ENCODE results near the gene STIM2.
"Not testable (repeated sequence)": the region's sequence is repeated elsewhere in the genome, so short reads cannot be mapped to it uniquely, and the experiment has no call there.

STIM2 gene

DNA sequence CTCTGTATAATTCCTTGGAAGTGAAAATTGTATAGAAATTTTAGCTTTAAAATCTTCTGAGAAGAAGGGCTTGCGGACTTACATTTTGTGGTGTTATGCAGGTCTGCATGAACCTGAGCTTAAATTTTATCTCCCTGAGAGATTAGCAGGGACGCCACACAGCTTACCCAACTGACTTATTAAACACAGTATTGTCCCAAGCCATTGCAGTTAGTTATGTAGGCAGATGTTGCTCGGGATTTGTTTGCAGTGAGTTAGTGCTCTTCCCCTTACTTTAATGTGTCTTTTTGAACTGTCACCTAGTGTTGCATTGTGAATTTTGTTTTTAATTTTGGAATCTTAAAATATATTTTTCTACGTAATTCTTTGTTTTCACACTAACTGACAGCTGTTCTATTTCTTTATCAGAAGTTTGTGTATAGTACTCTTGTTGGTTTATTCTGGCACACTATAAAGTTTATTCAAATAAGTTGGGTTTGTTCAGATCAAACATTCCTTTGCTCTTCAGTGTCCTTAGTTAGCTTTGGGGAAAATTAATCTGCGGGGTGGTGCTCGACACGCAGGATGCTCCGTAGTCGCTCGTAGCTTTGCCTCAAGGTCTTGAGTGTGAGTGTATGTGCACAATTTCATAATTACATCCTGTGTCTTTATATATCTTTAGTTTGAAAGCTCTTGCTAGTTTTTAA, 145.4 kb downstream of the STIM2 start:
- no peak for DNase-seq

- DNase-seq = no peak
These were observed 146.0 kb downstream of the STIM2 start for GRCh38 chr4:27006646-27007045.

DNA sequence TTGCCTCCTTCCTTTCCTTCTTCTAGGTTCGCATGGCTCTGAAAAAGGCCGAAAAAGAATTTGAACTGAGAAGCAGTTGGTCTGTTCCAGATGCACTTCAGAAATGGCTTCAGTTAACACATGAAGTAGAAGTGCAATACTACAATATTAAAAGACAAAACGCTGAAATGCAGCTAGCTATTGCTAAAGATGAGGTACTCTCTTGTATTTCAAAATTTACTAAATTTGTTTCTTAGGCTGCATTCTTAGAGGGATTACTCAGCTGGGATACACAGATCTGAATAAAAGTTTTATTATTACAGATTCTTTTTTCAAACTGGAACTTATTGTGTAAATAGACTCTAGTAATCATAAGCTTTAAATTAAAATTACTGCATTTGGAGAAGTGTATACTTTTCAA, 146.9 kb downstream of the STIM2 start:
- no peak for DNase-seq

GRCh38 chr4:27008679-27009078, 148.0 kb downstream of the STIM2 start:
- no peak for DNase-seq

GRCh38 chr4:27009539-27009938, 148.9 kb downstream of the STIM2 start:
- DNase-seq = no peak

GRCh38 chr4:27010334-27010940, 149.8 kb downstream of the STIM2 start:
- peak; percentile 64 for DNase-seq

- no peak for DNase-seq
These were observed 150.8 kb downstream of the STIM2 start for GRCh38 chr4:27011401-27011800.

DNA sequence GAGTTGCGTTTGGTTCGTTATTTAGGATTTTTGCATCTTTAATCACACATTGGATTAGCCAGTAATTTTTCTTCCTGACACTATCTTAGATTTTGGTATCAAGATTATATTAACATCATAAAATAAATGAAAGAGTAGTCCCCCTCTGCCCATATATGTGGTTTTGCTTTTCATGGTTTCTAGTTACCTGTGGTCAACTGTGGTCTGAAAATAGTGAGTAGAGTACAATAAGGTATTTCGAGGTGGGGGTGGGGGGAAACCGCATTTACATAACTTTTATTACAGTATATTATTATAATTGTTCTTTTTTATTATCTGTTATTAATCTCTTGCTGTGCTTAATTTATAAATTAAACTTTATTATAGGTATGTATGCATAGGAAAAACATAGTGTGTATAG, 152.4 kb downstream of the STIM2 start:
- DNase-seq = no peak

- DNase-seq = no peak
These were observed 155.9 kb downstream of the STIM2 start for GRCh38 chr4:27016551-27016950.

DNA sequence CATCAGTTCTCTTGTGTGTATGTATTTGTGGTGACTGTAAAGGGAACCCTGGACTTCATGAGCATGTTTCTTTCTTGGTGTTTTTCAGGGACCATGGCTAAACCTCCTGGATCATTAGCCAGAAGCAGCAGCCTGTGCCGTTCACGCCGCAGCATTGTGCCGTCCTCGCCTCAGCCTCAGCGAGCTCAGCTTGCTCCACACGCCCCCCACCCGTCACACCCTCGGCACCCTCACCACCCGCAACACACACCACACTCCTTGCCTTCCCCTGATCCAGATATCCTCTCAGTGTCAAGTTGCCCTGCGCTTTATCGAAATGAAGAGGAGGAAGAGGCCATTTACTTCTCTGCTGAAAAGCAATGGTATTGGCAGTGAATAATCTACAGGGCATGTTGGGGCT, 157.0 kb downstream of the STIM2 start:
- no peak for DNase-seq

- no peak for DNase-seq
These were observed 157.4 kb downstream of the STIM2 start for GRCh38 chr4:27018076-27018475.

GRCh38 chr4:27018910-27019309, 158.3 kb downstream of the STIM2 start:
- DNase-seq = no peak

DNA sequence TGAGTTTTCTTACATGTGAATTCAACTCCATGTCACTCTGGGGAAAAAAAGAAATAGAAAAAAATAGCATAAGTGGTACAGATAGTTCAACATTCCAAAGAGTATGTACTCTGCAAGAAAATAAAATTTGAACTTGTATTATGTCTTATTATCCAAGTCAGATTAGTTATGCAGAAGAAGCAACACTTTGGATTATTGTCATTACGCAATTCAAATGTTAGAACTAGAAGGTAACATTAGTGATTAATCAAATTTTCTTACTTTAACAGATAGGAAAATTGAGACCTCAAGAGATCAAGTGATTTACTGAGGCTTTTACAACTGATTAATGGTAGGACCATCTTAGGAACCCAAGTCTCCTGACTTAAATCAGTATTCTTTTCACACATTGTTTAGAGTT, 159.1 kb downstream of the STIM2 start:
- DNase-seq = no peak

- DNase-seq = no peak
These were observed 159.6 kb downstream of the STIM2 start for GRCh38 chr4:27020203-27020602.

- DNase-seq = no peak
These were observed 160.0 kb downstream of the STIM2 start for GRCh38 chr4:27020603-27021002.

DNA sequence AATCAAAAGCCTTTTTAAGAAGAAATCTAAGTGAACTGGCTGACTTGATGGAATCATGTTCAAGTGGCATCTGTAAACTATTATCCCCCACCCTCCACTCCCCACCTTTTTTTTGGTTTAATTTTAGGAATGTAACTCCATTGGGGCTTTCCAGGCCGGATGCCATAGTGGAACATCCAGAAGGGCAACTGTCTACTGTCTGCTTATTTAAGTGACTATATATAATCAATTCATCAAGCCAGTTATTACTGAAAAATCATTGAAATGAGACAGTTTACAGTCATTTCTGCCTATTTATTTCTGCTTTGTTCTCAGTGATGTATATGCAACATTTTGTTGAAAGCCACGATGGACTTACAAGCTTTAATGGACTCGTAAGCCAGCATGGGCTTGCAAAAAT, 162.3 kb downstream of the STIM2 start:
- DNase-seq = no peak

DNA sequence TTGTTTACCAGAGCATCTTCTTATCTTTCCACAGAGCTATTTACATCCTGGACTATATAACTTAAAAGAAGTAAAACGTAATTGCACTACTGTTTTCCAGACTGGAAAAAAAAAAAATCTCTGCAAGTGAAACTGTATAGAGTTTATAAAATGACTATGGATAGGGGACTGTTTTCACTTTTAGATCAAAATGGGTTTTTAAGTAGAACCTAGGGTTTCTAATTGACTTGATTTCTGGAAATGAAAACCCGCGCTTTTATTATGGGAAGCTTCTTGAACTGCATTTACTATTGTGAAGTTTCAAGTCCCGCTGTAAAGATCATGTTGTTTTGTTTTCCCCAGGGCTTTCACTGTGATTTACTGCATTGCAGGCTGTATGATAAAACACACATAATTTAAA, 162.7 kb downstream of the STIM2 start:
- no peak for DNase-seq

DNA sequence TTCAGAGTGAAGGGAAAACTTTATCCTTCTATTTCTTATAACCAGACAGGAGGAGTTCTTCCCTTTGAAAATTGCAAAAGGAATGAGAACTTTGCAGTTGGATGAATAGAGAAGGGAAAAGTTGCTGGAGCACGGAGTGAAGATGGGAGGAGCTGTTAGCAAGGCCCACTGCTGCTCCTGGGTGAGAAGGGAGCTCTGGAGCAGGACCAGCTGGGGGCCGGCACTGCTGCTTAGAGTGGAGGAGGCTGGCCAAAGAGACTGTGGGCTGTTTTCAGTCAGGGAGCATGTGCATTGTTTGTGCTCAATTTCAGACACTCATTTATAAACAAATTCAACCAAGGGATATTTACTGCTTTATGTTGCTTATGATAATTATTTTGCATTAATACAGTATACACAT, 164.2 kb downstream of the STIM2 start:
- DNase-seq = peak; percentile 42

DNA sequence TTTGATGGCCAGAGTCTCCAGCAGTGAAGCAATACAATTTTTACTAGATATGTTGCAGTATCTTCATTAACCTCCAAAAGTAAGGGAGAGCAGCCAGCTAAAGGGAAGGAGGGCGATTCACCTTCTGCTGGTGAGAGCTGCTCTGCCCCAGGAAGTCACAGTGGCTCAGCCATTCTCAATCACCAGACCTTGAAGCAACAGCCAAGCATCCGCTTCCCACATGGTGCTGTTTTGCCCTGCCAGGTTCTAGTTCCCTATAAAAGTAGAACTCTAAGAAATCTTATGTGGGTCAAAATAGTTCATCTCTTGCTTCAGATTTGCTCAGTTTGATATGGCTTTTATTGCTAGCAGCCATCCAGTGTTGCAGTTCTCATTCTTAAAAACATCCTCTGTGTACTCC, 166.8 kb downstream of the STIM2 start:
- DNase-seq = no peak

DNA sequence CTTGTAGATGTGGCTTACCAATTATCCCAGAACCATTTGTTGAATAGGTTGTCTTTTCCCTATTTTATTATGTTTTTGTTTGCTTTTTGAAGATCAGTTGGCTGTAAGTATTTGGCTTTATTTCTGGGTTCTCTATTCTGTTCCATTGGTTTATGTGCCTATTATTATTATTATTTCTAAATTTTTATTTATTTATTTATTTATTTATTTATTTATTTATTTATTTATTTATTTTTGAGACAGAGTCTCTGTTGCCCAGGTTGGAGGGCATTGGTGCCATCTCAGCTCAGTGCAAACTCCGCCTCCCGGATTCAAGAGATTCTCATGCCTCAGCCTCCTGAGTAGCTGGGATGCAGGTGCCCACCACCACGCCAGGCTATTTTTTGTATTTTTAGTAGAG, 174.5 kb downstream of the STIM2 start:
- DNase-seq = not testable (repeated sequence)

GRCh38 chr4:27040356-27040755, 179.7 kb downstream of the STIM2 start:
- DNase-seq = no peak

- no peak for DNase-seq
These were observed 181.8 kb downstream of the STIM2 start for GRCh38 chr4:27042411-27042810.

DNA sequence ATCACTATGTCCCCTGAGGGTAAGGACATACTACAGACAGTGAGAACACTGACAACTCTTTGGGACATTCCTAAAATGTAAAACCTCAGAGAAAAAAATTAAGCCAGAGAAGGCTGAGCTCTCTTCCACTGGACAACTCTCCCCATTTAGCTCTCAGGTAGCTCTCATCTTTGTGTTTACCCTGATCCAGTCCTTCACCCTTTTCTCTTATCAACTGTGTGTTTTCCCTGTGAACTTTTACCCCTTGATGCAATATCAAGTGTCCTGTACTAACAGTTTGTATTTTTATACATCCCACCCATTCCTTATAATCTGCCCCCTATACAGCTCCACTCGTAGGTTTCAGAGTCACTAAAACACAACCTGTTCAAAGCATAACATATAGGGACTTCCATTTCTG, 182.6 kb downstream of the STIM2 start:
- no peak for DNase-seq

DNA sequence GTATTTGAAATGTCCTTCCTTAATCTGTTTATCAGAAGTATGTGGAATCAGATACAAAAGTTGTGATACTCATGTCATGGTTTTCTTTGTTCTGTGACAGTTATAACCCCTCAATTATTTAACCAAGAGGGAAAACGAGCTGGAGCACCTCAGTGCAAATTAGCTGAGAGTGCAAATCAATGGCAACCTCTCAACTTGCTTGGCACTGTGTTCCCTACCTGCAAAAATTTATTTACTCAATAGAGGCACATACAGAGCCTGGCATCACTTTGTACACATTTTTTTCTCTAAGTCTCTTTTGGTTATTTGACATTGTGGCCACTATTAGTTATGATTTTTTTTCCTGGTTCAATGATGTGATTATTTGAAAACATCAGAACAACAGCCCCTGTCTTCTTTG, 186.2 kb downstream of the STIM2 start:
- DNase-seq = no peak

All from left hindlimb (tissue), 1 donor.